Aorta (tissue), 5 donors: ENCODE data around the gene MEIS2. TPM values are rescaled to one million over a fixed set of nuclear protein-coding genes. Genes with fewer than 3 reads are reported as not detected.
A peak's percentile ranks its signal among the peaks of the same experiment; 100 is the strongest.

Source experiments
- ATAC-seq: fragments of 200-7000 bp; cut with Tn5 transposase; one replicate; pipeline ENCODE4 v1.9.1; 2022; ENCODE audit warnings: moderate library complexity; ENCODE audit not compliant: low FRiP score
- DNase-seq, 2 donors: peaks; one replicate each; pipeline ENCODE4 v3.0.0-alpha.2; 2020
- H3K27ac ChIP-seq, 2 donors: one replicate each; pipeline ENCODE4 v1.5.1; 2013; ENCODE audit warnings: low read length in 2 of 2, mild to moderate bottlenecking in 2 of 2, moderate library complexity in 2 of 2, control low read depth in 1 of 2, inconsistent platforms in 1 of 2, low read depth in 1 of 2
- H3K27me3 ChIP-seq, 2 donors: one replicate each; pipeline ENCODE4 v1.6.1; 2013; ENCODE audit warnings: control low read depth in 1 of 2, low read length in 1 of 2, mild to moderate bottlenecking in 1 of 2, moderate library complexity in 1 of 2; ENCODE audit not compliant: insufficient read depth in 2 of 2, control insufficient read depth in 1 of 2
- H3K36me3 ChIP-seq, 2 donors: one replicate each; pipeline ENCODE4 v1.6.1; 2013; ENCODE audit warnings: control low read depth in 1 of 2, low read length in 1 of 2, mild to moderate bottlenecking in 1 of 2; ENCODE audit not compliant: insufficient read depth in 2 of 2, control insufficient read depth in 1 of 2
- H3K4me1 ChIP-seq, 2 donors: one replicate each; pipeline ENCODE4 v1.6.1; 2013; ENCODE audit warnings: low read length in 2 of 2, control low read depth in 1 of 2, mild to moderate bottlenecking in 1 of 2, moderate library complexity in 1 of 2; ENCODE audit not compliant: insufficient read depth in 2 of 2, control insufficient read depth in 1 of 2
- H3K4me3 ChIP-seq, 2 donors: one replicate each; pipeline ENCODE4 v1.5.1; 2013; ENCODE audit warnings: low read length in 2 of 2, control low read depth in 1 of 2, mild to moderate bottlenecking in 1 of 2
- H3K9me3 ChIP-seq: one replicate; pipeline ENCODE4 v1.6.1; 2013; ENCODE audit warnings: mild to moderate bottlenecking, low read length; ENCODE audit not compliant: control insufficient read depth
- WGBS, 2 donors: extraction: QIAGEN DNeasy Blood & Tissue Kit; methylation state at CpG; one replicate each; pipeline ENCODE4 v1.1.7; 2013; 5-methylcytosine and 5-hydroxymethylcytosine counted together
- intact Hi-C, 2 donors: fragments of 100-400 bp; cut with DNase I; formaldehyde crosslinking; loops; one replicate each; pipeline versions ENCODE4 v1.14.2 to v1.15.0; 2022
- polyA plus RNA-seq, 2 donors: library from polyadenylated mRNA; stranded (reverse); fragments of 200-250 nt; gene quantifications; one replicate each; pipeline ENCODE4 v1.2.3, GENCODE V29; 2013
- total RNA-seq, 2 donors: library from RNA; stranded (reverse); fragmentation: NEBNext Ultra II Directional; extraction: Animal tissue kit (Norgen Biotek cat#: 25700); gene quantifications; one replicate each; pipeline ENCODE4 v1.2.1, GENCODE V29; 2021
- donor health status: healthy with polysubstance abuse.
- donor health status: Bipolar disorder and iron deficiency.
- donor health status: DM: no; HTN: no; CAD: no.
- donor health status: DM: no; HTN: no; CAD: no.
- donor health status: DM: yes; HTN: yes; CAD: no.

Gene MEIS2
- total and polyA plus RNA-seq, 4 donors, result 20.7 to 58.7 (median 25.9) TPM

- DNase-seq (peak in 1 of 2 donors; percentile 46), ATAC-seq (peak; percentile 80)
- no peak overlapping the region for H3K27ac ChIP-seq
- H3K36me3 ChIP-seq, result peaks cover 0 to 2% of the 10 kb centered on the region in 2 donors
- intact Hi-C loops, result loop anchor here in 1 of 2 donors (10.0 kb wide), 1 partner anchor 595 kb away; no protein-coding TSS in a partner anchor
- peaks cover 0 to 8% of the 10 kb centered on the region in 2 donors for H3K4me1 ChIP-seq
- no peaks in the 10 kb centered on the region for H3K27me3 ChIP-seq
- H3K9me3 ChIP-seq, result no peaks in the 10 kb centered on the region
- H3K4me3 ChIP-seq, result no peak overlapping the region
- 5% methylated on average over 6 of the region's 6 CpGs for WGBS, 2 donors
Observed at GRCh38 chr15:37079726-37080125, 20.6 kb downstream of the MEIS2 start.

GRCh38 chr15:37078566-37078965 is 21.8 kb downstream of the MEIS2 start:
- intact Hi-C loops, result loop anchor here in 1 of 2 donors (10.0 kb wide), 1 partner anchor 596 kb away; no protein-coding TSS in a partner anchor
- ATAC-seq, result no peak
- Histone ChIP-seq H3K4me1 (peaks cover 0 to 8% of the 10 kb centered on the region in 2 donors), H3K4me3 (no peak overlapping the region), H3K9me3 (no peaks in the 10 kb centered on the region), H3K36me3 (no peaks in the 10 kb centered on the region), H3K27ac (no peak overlapping the region), H3K27me3 (no peaks in the 10 kb centered on the region)
- 29 to 33% methylated on average over 1 of the region's 1 CpG for WGBS, 2 donors
- DNase-seq, result no peak

GRCh38 chr15:37077623-37078351 is 22.6 kb downstream of the MEIS2 start:
- H3K4me1 ChIP-seq, result peaks cover 0 to 8% of the 10 kb centered on the region in 2 donors
- ATAC-seq, result no peak
- H3K9me3 ChIP-seq, result no peaks in the 10 kb centered on the region
- WGBS, 2 donors, result 84 to 86% methylated on average over 11 of the region's 11 CpGs
- no peak overlapping the region for H3K27ac ChIP-seq
- no peaks in the 10 kb centered on the region for H3K27me3 ChIP-seq
- intact Hi-C loops, result loop anchor here in 1 of 2 donors (10.0 kb wide), 1 partner anchor 597 kb away; no protein-coding TSS in a partner anchor
- no peak for DNase-seq
- H3K4me3 ChIP-seq, result no peak overlapping the region
- no peaks in the 10 kb centered on the region for H3K36me3 ChIP-seq

GRCh38 chr15:37076543-37076942 is 23.8 kb downstream of the MEIS2 start:
- no peak for ATAC-seq
- DNase-seq, result no peak
- Histone ChIP-seq H3K36me3 (peaks cover 0 to 3% of the 10 kb centered on the region in 2 donors), H3K27ac (no peak overlapping the region), H3K27me3 (no peaks in the 10 kb centered on the region), H3K9me3 (no peaks in the 10 kb centered on the region), H3K4me1 (peaks cover 0 to 4% of the 10 kb centered on the region in 2 donors), H3K4me3 (no peak overlapping the region)
- intact Hi-C loops, result loop anchor here in 1 of 2 donors (10.0 kb wide), 1 partner anchor 598 kb away; no protein-coding TSS in a partner anchor

GRCh38 chr15:37075777-37076176 is 24.6 kb downstream of the MEIS2 start:
- ATAC-seq (no peak), DNase-seq (no peak)
- H3K27ac ChIP-seq, result no peak overlapping the region
- H3K9me3 ChIP-seq, result no peaks in the 10 kb centered on the region
- intact Hi-C loops, result loop anchor here in 1 of 2 donors (10.0 kb wide), 1 partner anchor 599 kb away; no protein-coding TSS in a partner anchor
- 89 to 92% methylated on average over 4 of the region's 4 CpGs for WGBS, 2 donors
- no peak overlapping the region for H3K4me3 ChIP-seq
- peaks cover 0 to 4% of the 10 kb centered on the region in 2 donors for H3K4me1 ChIP-seq
- H3K27me3 ChIP-seq, result no peaks in the 10 kb centered on the region
- H3K36me3 ChIP-seq, result peaks cover 0 to 3% of the 10 kb centered on the region in 2 donors

GRCh38 chr15:37072181-37072580 is 28.2 kb downstream of the MEIS2 start:
- intact Hi-C loops, result loop anchor here in 1 of 2 donors (10.0 kb wide), 1 partner anchor 603 kb away; no protein-coding TSS in a partner anchor
- Histone ChIP-seq H3K4me1 (no peaks in the 10 kb centered on the region), H3K9me3 (no peaks in the 10 kb centered on the region), H3K36me3 (peaks cover 0 to 3% of the 10 kb centered on the region in 2 donors), H3K4me3 (no peak overlapping the region), H3K27ac (no peak overlapping the region), H3K27me3 (no peaks in the 10 kb centered on the region)
- ATAC-seq (no peak), DNase-seq (no peak)
- WGBS, 2 donors, result 95 to 100% methylated on average over 1 of the region's 1 CpG

- DNase-seq, result no peak
- H3K27ac ChIP-seq, result no peak overlapping the region
- no peak for ATAC-seq
- H3K9me3 ChIP-seq, result no peaks in the 10 kb centered on the region
- H3K4me3 ChIP-seq, result no peak overlapping the region
- H3K36me3 ChIP-seq, result peaks cover 0 to 3% of the 10 kb centered on the region in 2 donors
- no peaks in the 10 kb centered on the region for H3K27me3 ChIP-seq
- no peaks in the 10 kb centered on the region for H3K4me1 ChIP-seq
- intact Hi-C loops, result loop anchor here in 1 of 2 donors (10.0 kb wide), 1 partner anchor 604 kb away; no protein-coding TSS in a partner anchor
- WGBS, 2 donors, result 58 to 60% methylated on average over 3 of the region's 3 CpGs
Observed at GRCh38 chr15:37071134-37071533, 29.2 kb downstream of the MEIS2 start.

- H3K4me1 ChIP-seq, result no peaks in the 10 kb centered on the region
- no peaks in the 10 kb centered on the region for H3K9me3 ChIP-seq
- WGBS, 2 donors, result 84 to 85% methylated on average over 2 of the region's 2 CpGs
- H3K36me3 ChIP-seq, result peaks cover 0 to 3% of the 10 kb centered on the region in 2 donors
- H3K27ac ChIP-seq, result no peak overlapping the region
- no peak overlapping the region for H3K4me3 ChIP-seq
- no peak for DNase-seq
- no peaks in the 10 kb centered on the region for H3K27me3 ChIP-seq
- ATAC-seq, result no peak
- intact Hi-C loops, result loop anchor here in 1 of 2 donors (10.0 kb wide), 1 partner anchor 604 kb away; no protein-coding TSS in a partner anchor
Observed at GRCh38 chr15:37070686-37071085, 29.7 kb downstream of the MEIS2 start.

GRCh38 chr15:37061996-37062395 is 38.4 kb downstream of the MEIS2 start:
- Histone ChIP-seq H3K4me1 (no peaks in the 10 kb centered on the region), H3K27ac (no peak overlapping the region), H3K9me3 (no peaks in the 10 kb centered on the region), H3K36me3 (peaks cover 0 to 6% of the 10 kb centered on the region in 2 donors), H3K4me3 (no peak overlapping the region), H3K27me3 (no peaks in the 10 kb centered on the region)
- intact Hi-C loops, result no loop called here
- ATAC-seq (no peak), DNase-seq (no peak)
- 96 to 100% methylated on average over 1 of the region's 1 CpG for WGBS, 2 donors
